RPMI8226 (cell line): ENCODE measurements around the gene BUB1.
"Not testable (repeated sequence)": the region's sequence is repeated elsewhere in the genome, so short reads cannot be mapped to it uniquely, and the experiment has no call there.

Source experiments
- DNase-seq: peaks from one replicate; pipeline ENCODE4 v3.0.0-alpha.2; 2015

BUB1 gene

DNA sequence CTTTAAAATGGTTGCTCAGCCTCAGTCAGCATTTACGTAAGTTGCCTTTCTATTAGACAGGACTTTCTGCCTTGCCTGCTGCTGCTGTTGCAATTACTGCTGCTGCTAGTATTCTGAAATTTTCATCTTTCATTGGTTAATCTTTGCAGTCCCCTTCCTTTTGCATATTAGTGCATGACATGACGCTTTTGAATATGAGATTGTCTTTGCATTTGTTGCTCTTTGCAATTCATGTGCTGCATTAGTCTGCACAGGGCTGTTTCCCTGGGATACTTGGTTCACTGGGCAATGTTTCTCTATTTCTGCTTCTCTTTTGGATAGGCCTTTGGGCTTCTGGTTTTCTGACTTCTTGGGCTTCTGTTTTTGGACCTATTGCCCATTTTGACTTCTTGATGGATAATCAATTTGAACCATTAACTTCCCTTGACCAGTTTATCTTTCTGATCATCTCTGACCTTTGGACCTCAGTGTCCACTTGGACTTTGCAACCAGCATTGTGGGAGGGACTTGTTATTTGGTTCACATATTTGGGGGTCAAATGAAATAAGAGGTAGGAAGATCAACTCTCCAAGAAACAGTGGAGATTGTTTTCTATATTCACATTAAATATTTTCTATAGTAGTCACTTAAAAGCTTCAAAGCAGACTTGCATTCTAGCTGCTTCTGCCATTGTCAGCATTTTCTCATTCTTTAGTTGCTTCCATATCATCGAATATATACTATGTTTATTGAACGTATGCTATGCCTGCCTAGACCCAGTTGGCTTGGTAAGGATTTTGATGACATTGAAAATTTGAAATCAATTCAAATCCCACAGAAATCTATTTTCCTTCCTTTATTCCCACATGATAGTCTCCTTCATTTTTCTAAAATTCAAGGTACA, 12.5 kb upstream of the BUB1 start:
- DNase-seq, result no peak

DNA sequence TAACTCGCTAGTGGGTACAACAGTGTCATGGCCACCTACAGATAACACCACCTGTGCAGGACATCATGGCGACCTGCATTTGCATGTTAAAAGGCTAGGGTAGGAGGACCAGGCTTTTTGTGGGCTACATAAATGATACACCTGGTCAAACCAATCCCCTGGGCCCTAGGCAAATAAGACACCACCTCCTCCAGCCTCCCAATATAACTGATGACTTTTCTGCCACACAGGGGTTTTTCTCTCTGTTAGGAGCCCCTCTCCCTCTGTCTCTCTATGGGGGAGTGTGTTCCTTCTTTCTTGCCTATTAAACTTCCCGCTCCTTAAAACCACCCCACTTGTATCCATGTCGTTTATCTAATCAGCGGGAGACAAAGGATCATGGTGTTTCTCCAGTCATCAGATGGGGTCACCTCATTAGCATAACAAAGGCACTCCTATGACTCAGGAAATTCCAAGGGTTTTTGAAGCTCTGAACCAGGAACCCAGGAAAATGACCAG, 10.8 kb upstream of the BUB1 start:
- no peak for DNase-seq

DNA sequence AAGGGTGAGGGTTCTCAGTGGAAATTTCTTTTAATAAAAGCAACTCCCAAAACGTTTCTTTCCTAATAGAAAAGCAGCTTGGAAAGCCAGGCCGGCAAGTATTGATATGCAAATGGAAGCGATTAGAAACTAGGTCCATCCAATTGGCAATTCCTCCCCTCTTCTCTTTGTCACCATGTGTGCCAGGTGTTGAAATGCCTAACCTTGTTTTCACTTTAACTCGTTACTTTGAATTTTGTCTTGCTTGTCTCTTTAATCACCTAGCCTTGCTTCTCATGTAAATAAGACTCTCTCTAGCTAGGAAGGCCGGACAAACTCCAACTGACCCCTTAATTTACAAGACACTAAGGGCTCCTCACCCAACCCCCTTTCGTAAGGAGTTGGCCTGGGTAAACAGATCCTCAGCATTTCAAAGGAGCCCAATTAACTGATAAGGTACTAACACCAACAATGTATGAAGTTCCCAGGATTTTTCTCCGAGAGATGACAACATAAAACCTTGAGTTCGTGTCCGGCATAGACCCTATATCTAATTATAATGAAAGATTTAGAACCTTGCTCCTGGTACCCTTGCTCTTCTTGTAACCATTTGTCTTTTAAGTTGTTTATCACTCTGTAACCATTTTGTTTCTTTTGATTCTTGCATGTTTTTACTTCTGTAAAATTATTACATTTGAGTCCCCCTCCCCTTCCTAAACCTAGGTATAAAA, 10.1 kb upstream of the BUB1 start:
- not testable (repeated sequence) for DNase-seq

- DNase-seq, result no peak
Observed at GRCh38 chr2:110682872-110683271, 5.0 kb upstream of the BUB1 start.

DNA sequence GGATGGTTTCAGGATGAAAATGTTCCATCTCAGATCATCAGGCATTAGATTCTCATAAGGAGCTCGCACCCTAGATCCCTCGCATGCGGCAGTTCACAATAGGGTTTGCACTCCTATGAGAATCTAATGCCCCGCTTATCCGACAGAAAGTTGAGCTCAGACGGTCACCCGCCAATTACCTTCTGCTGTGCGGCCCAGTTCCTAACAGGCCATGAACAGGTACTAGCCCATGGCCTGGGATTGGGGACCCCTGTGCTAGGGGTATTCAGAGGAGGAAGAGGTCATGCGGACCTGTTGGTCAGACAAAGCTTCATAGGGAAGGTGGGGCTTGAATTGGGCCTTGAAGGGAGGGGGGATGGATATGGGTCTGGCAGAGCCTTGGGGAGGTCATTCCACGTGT, 4.4 kb upstream of the BUB1 start:
- no peak for DNase-seq

GRCh38 chr2:110680709-110681108, 2.8 kb upstream of the BUB1 start:
- no peak for DNase-seq

DNA sequence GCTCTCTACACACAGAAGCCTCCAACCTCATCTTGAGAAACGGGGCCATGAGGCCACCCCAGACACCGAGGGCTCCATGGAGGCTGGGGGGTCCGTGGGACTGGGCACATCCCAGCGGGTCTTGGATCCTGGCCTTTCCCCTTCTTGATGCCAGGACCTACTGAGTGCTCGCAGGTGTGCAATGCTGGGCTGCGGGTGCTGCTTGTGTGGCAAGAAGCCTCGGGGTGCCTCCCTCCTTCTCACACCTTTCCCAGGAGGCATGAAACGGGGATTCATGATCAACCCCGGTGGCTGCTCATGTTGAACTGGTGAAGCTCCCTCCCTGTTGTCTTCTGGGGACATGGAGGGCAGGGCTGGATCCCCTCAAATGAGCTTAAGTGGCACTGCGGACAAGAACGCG, 2.0 kb upstream of the BUB1 start:
- DNase-seq, result no peak

GRCh38 chr2:110679337-110679707, 1.5 kb upstream of the BUB1 start:
- DNase-seq, result no peak

GRCh38 chr2:110678457-110679336, 834 bp upstream of the BUB1 start:
- DNase-seq, result peak; percentile 52

DNA sequence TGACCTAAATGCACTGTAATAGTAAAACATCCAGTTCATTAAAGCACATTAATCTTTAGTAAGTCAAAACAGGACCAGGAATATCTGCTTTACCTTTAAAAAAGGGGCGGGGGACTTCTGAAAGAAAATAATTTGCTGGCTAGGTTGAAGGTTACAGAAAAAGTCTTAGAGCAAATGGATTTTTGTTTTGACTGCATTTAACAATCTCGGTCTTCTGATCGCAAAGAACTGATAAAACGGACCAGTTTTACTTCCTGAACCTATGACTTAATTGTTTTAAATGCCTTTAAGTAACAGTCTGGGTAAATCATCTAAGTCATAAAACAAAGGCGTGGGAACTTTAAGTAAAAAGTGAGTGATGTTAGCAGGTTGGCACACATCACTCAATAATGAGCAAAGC, 783 bp downstream of the BUB1 start:
- peak; percentile 15 for DNase-seq

- no peak for DNase-seq
Observed at GRCh38 chr2:110675679-110676078, 2.2 kb downstream of the BUB1 start.

GRCh38 chr2:110674620-110675555, 3.0 kb downstream of the BUB1 start:
- peak; percentile 61 for DNase-seq

DNA sequence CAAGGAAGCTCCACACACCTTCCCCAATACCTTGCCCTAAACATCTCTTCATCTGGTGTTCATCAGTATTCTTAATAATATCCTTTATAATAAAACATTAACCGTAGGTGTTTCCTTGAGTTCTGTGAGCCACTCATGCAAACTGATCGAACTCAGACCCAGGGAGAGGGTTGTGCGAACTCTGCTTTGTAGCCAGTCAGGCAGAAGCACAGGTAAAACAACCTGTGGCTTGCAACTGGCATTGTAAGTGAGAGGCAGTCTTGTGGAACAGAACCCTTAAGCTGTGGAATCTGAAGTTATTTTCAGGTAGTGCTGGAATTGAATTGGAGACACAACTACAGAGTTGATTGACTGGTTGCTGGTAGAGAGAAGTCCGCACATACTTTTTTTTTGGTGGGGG, 4.7 kb downstream of the BUB1 start:
- DNase-seq, result no peak

DNA sequence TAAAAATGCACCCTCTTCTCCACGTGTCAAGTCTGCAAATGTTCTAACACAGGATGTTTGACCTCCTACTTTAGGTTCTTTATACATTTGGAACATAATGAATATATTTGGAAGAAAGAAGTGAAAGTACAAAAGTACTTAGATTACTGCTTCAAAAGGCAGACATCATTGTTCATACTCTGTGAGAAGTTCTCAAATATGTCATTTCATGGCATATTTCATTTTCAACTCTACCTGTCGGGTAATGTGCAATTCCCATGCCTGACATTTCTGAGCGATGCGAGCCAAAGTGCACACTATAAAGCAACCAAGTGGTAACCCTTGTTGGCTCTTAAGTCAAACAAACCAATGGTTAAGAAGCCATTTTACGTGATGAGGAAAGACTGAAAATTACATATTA, 7.0 kb downstream of the BUB1 start:
- DNase-seq, result no peak

GRCh38 chr2:110669079-110669478, 8.8 kb downstream of the BUB1 start:
- DNase-seq, result no peak

DNA sequence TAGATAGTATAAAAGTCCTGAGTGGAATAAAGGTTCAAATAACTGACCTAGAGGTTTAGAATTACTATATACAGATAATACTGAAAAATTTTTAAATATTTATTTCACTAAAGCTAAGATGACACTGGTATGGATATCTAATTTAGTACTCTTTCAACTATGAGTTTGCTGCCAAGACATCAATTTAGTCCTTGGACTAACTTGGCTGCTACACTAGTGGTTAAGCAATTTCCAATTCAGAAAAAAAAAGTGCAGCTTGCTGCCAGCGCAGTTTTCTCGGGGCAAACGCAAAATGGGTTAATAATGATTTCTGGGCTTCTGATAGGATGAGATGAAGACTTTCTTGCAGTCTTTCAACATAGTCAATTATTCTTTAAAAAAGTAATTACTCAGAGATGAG, 10.8 kb downstream of the BUB1 start:
- DNase-seq, result no peak

GRCh38 chr2:110664135-110664534, 13.7 kb downstream of the BUB1 start:
- no peak for DNase-seq

- no peak for DNase-seq
Observed at GRCh38 chr2:110662560-110662959, 15.3 kb downstream of the BUB1 start.

DNA sequence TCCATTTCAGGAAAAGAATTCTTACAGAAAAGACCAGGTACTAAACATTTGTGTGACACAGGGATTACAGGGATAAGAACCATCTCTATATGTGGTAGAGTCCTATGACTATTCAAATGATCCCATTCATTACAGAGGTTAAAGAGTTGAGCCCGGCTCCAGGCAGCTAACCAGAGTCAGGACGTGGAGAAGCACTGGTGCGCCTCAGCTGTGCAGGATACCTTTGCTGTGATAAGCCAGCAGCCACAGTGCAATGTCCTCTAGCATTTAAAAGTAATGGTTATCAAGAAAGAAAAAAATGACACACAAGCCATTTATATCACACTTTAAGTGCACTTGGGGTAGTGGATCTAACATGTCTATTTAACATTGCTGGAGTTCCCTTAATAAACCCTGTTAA, 17.3 kb downstream of the BUB1 start:
- no peak for DNase-seq

DNA sequence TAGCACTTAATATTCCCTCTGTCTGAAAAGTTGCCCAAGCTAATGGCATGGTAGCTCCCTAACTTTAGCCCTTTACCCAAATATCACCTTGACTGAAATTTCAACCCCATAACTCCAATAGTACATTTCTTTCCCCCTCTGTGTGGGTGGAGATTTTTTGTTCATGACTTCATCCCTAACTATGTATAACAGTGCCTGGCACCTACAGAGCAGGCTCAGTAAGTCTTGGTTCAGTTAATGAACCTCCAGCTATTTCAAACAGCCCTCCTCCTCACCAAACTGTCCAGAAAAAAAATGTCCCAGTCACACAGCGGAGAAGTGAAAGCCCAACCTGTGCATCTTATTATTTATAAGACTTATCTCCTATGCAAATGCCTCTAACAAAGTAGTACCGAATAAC, 18.6 kb downstream of the BUB1 start:
- no peak for DNase-seq

DNA sequence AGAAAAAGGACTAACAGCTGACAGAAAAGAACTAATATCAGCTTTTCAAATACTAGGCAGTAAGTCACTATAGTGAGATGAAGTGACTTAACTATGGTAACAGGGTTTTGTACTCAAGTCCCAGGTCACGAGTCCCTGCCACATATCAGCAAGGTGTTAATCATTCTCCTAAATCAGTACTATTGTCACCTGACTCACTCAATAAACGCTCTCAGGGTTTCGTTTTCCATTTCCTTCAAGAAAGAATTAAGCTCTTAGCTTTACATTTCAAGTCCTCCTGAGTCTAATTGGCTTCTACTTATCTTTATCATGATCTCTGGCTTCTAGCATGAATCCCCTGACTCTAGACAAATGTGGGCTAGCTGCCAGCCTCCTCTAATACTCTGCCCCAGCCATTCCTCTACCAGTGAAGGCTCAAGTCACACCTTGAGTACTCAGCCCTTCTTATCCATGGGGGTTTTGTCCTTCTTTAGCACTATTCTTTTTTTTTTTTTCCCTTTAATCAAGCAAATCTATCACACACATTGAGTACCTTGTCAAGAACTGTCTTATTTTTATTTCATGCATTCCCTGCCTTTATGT, 20.0 kb downstream of the BUB1 start:
- no peak for DNase-seq

DNA sequence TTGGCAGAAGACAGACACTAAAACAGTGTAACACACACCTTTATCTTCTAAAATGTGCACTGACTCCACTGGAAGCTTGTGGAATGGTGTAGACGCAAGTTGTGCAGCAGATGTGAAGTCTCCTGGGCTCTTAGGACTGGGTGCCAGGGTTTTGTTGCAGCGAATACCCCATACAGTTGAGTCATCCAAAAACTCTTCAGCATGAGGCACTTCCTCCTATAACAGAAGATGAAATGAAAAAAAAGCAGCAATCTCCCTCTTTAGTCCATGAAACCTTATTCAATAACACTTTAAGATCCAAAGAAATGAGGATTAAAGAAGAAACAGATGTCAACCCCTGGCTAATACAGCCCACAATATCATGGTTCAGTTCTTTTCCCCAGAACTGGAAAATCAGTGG, 22.2 kb downstream of the BUB1 start:
- no peak for DNase-seq
